OCI-LY7 (cell line): ENCODE measurements around the gene MCM3.

Experiments used
- EZH2phosphoT487 ChIP-seq: fragments of 200-600 bp; sonication (generic); IDR thresholded peaks from 2 replicates; pipeline ENCODE4 v1.6.1; 2018; ENCODE audit warnings: low read depth, borderline replicate concordance, mild to moderate bottlenecking, mixed run types, antibody characterized with exemption, low read length, moderate library complexity, mixed read lengths
- TF ChIP-seq, protein P1 (sequence below): fragments of 200-600 bp; sonication (generic); conservative IDR thresholded peaks from 2 replicates; pipeline ENCODE4 v1.5.1; 2014; ENCODE audit warnings: mild to moderate bottlenecking, antibody characterized with exemption, low read length, moderate library complexity, mixed read lengths

DNA sequence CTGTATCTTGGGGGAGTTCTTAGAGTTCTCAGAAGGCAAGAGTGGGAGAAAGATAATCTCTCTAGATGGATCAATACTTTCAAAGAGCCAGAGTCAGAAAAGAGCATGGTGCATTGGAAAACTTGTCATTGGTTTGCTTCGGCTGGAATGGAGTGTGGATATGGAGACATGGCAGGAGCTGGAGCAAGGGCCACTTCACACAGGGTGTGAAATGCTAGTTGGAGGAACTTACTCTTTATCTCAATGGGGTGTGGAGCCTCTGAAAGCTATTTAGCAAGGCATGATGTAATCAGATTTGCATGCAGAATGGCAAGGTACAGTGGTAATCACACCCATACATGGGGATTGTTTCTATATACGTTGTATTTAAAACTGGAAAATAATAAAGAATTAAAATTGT is 45.9 kb upstream of the MCM3 start:
- TF ChIP-seq, protein P1, sequence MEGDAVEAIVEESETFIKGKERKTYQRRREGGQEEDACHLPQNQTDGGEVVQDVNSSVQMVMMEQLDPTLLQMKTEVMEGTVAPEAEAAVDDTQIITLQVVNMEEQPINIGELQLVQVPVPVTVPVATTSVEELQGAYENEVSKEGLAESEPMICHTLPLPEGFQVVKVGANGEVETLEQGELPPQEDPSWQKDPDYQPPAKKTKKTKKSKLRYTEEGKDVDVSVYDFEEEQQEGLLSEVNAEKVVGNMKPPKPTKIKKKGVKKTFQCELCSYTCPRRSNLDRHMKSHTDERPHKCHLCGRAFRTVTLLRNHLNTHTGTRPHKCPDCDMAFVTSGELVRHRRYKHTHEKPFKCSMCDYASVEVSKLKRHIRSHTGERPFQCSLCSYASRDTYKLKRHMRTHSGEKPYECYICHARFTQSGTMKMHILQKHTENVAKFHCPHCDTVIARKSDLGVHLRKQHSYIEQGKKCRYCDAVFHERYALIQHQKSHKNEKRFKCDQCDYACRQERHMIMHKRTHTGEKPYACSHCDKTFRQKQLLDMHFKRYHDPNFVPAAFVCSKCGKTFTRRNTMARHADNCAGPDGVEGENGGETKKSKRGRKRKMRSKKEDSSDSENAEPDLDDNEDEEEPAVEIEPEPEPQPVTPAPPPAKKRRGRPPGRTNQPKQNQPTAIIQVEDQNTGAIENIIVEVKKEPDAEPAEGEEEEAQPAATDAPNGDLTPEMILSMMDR, result no peak
- TF ChIP-seq EZH2phosphoT487, result no peak
